Activated naive CD4-positive, alpha-beta T cell treated with anti-CD3 and anti-CD28 coated beads, Interleukin-2, amount 10 ng/mL, durations not matched to agents 5 hours and 36 hours (primary cell): Measurements from ENCODE around the gene TMEM30A. TPM values are rescaled to one million over a fixed set of nuclear protein-coding genes. Genes with fewer than 3 reads are reported as not detected.

Experiments
- total RNA-seq, 2 experiments: library from RNA; stranded (reverse); gene quantifications; one replicate each; pipeline ENCODE4 v1.2.3, GENCODE V29; 2021

The TMEM30A gene
- 10 to 100 TPM; 61.8 to 65.2 TPM for total RNA-seq

DNA sequence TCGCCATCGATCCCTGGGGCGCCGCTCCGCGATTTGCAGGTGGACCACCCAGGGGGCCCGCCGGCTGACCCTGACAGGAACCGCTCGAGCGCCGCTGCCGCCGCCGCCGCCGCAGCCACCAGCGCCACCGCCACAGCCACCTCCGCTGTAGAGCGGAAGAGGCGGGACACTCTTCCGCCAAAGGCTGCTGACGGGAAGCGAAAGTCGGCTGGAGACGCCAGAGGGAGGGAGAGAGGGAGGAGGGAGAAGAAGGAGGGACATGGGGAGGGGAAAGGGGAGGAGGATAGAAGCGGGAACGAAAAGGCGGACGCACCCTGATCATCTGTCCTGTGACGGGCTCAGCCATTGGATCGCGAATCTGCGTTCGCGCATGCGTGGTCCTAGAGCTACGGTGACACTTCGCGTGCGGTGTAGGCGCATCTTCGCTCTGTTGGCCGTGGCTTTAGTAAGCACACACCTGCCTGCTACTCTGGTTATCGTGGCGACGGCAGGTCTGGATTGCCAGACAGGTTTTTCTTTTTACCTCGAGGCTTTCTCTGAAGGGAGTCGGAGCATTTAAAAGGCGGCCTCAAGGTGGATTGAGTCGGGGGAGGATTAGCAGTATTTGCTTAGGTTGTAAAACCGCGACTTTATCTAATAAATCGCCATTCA is at the start of gene TMEM30A:
Gene TMEM30A (minus strand): TSS at position 161 of the 651 bp plus-strand sequence. CDS start 154 bp downstream, at position 7.

DNA sequence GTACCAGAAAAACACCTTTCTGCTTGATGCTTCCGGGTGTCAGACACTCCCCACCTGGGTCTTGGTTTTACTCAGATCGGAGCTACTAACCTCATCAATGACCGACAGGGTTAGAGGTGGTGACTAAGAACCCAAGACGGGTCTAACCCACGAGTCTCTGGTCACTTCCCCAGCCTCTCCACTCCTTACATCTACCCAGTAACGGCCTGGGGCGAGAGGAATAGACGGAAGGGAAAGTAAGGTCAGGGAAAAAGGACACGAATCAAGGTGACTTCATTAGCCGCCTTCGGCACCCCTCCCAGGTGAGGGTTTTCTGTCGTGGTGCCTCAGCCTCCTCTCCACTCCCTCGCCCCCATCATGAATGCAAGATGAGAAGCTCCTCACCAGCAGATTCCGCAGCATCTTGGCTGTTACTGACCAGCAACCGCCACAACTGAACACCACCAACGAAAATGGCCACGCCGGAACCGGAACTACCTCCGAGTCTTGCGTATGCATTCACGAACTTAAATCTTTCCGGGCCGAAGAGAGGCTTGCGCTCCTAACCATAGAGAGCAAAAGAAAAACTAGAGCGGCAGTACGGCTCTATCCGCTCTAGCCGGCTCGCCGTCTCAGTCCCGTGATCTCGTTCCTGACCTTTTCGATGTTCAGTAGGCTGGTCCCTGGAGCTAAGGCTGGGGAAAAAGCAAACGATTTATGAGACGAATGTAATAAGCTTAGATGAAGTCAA is 41.1 kb downstream of the TMEM30A start, which contains the start of gene COX7A2:
Gene COX7A2 (minus strand): TSS at position 469 of the 730 bp plus-strand sequence. CDS start 67 bp downstream, at position 402.

DNA sequence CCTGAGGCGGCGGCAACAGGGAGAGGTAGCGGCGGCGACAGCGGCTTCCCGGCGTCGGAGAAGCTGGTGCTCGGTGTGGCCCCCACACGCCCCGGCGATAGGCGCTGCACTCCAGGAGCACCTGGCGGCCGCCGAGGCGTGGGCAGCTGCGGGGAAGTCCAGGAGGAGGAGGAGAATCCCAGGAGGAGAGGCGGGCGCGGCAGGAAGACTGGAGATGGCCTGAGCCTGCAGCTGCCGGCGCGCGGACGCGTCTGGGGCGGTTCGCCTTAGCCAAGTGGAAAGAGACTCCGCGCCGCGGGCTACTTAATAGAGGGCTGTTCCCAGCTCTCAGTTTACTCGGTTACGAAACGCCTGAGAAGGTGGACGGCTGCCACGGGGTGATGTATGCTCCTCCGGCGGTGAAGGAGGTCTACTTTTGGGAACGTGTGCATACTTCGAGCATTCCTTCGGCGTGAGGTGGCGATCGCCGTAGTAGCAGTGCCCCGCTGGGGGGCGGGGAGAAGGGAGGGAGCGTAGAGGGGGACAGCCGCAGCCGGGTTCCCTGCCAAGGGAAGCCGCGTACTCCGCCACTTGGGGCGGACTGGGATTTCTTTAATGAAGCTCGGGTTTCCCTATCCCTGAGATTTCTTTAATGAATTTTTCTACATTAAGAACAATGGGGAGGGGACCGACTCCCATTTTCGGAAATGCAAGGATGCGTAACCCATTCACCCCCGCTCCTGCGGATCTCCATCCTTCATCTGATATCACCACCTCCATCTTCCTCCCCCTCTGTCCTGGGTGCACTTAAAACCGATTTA is 78.6 kb downstream of the TMEM30A start, which contains the start of gene COL12A1:
Gene COL12A1 (minus strand): TSS at position 278 of the 800 bp plus-strand sequence. CDS start 3,261 bp downstream, outside the sequence.

Other genes with a start within 250 kb of the TMEM30A start
- gene COL12A1, start 78.7 kb downstream of the TMEM30A start, total RNA-seq, result under 1 TPM in 1 of 2 experiments, not detected in 1; 0.19 TPM
- gene COX7A2, start 41.0 kb downstream of the TMEM30A start, total RNA-seq, result 100 to 1,000 TPM; 352 to 393 TPM
- not detected for gene FILIP1, start 209.0 kb upstream of the TMEM30A start, total RNA-seq